ENCODE results near the gene SDK1. TPM values are rescaled to one million over a fixed set of nuclear protein-coding genes. Genes with fewer than 3 reads are reported as not detected.

SDK1 gene
- total RNA-seq, 2 experiments from 2014 or later: 0.19 to 0.36 TPM

DNA sequence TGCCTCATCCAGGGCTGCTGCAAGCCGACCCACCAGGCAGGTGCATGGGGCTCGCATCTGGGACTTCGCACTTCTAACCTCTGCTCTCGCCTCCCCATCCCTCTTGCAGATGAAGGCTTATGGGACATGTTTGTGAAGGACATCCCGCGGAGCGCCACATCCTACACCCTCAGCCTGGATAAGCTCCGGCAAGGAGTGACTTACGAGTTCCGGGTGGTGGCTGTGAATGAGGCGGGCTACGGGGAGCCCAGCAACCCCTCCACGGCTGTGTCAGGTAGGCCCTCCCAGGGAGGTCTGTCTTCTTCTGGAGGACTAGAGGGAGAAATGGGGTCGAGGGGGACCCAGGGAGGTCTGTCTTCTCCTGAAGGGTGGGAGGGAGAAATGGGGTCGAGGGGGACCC, 932.1 kb downstream of the SDK1 start:
- Histone ChIP-seq H3K4me2 (ENCODE audit: low read length) (no peak overlapping the region), H2AFZ (ENCODE audit: low read length) (no peak overlapping the region), H3K79me2 (ENCODE audit: insufficient read depth, low read depth, low read length) (no peaks in the 10 kb centered on the region), H3K4me3 (ENCODE audit: low read depth, low read length, poor library complexity, severe bottlenecking) (no peak overlapping the region), H3K9me3 (ENCODE audit: low read length) (no peaks in the 10 kb centered on the region), H3K9me2 (ENCODE audit: insufficient read depth, low read length) (no peaks in the 10 kb centered on the region), H3K4me1 (ENCODE audit: insufficient read depth, low read length, poor library complexity, severe bottlenecking) (no peaks in the 10 kb centered on the region), H4K20me1 (ENCODE audit: insufficient read depth, low read length) (no peaks in the 10 kb centered on the region), H3K27ac (ENCODE audit: low read depth, low read length, poor library complexity, severe bottlenecking) (no peak overlapping the region), H3K36me3 (ENCODE audit: insufficient read depth, low read length) (no peaks in the 10 kb centered on the region)
- ChIA-PET CTCF (ENCODE audit: unreplicated experiment) (no interaction called here), POLR2A (no interaction called here)
- intact Hi-C loops (cut with micrococcal nuclease; ENCODE audit: unreplicated experiment): no loop called here
- BruUV-seq (replicated peaks): no TSS peak
- TF ChIP-seq, protein P1, sequence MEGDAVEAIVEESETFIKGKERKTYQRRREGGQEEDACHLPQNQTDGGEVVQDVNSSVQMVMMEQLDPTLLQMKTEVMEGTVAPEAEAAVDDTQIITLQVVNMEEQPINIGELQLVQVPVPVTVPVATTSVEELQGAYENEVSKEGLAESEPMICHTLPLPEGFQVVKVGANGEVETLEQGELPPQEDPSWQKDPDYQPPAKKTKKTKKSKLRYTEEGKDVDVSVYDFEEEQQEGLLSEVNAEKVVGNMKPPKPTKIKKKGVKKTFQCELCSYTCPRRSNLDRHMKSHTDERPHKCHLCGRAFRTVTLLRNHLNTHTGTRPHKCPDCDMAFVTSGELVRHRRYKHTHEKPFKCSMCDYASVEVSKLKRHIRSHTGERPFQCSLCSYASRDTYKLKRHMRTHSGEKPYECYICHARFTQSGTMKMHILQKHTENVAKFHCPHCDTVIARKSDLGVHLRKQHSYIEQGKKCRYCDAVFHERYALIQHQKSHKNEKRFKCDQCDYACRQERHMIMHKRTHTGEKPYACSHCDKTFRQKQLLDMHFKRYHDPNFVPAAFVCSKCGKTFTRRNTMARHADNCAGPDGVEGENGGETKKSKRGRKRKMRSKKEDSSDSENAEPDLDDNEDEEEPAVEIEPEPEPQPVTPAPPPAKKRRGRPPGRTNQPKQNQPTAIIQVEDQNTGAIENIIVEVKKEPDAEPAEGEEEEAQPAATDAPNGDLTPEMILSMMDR (conservative IDR thresholded peaks at IDR 0.05; ENCODE audit: low read length): no peak
- TF ChIP-seq EZH2phosphoT487 (IDR thresholded peaks at IDR 0.05; ENCODE audit: borderline replicate concordance, low read depth, low read length): no peak
- no peak for DNase-seq (ENCODE audit: low spot score)

DNA sequence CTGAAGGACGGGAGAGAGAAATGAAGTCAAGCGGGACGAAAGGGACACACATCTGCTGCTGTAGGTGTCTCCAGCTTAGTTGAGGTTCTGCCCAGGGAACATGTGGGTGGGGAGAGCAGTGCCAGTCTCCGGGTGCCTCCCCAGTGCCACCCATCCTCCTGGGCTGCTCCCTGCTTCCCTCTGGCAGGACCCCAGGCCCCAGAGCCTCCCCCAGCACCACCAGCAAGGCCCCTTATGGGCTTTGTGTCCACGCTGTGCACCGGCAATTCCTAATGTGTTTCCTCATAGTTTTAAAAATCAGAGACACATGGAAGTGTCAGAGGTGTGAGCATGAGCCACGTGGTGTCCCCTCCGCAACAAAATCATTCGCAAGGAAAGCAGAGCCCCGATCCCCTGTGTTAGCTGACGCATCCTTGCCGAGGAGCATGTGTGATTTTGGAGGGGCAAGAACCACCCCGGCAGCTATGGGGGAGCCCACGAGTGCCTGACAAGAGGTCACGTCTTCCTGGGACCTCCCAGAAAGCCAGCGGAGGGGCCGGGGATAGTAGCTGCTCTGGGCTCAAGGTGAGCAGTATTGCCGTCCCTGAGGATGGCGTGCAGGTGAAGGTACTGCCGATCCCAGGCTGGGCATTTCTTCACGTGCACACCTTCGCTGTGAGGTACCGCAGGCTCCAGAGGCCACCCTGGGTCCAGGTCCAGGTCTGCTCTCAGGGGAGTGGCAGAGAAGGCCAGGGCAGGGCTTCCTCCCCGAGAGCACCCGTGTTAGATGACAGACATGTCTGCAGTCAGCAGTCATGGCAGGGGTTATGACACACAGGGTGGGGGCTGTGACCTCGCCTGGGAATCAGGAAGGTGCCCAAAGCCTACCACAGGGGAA, 932.8 kb downstream of the SDK1 start:
- Histone ChIP-seq H2AFZ (ENCODE audit: low read length) (no peak overlapping the region), H4K20me1 (ENCODE audit: insufficient read depth, low read length) (no peaks in the 10 kb centered on the region), H3K36me3 (ENCODE audit: insufficient read depth, low read length) (no peaks in the 10 kb centered on the region), H3K4me1 (ENCODE audit: insufficient read depth, low read length, poor library complexity, severe bottlenecking) (no peaks in the 10 kb centered on the region), H3K9me3 (ENCODE audit: low read length) (no peaks in the 10 kb centered on the region), H3K4me3 (ENCODE audit: low read depth, low read length, poor library complexity, severe bottlenecking) (no peak overlapping the region), H3K9me2 (ENCODE audit: insufficient read depth, low read length) (no peaks in the 10 kb centered on the region), H3K79me2 (ENCODE audit: insufficient read depth, low read depth, low read length) (no peaks in the 10 kb centered on the region), H3K27ac (ENCODE audit: low read depth, low read length, poor library complexity, severe bottlenecking) (no peak overlapping the region), H3K4me2 (ENCODE audit: low read length) (no peak overlapping the region)
- ChIA-PET POLR2A (no interaction called here), CTCF (ENCODE audit: unreplicated experiment) (no interaction called here)
- intact Hi-C loops (cut with micrococcal nuclease; ENCODE audit: unreplicated experiment): no loop called here
- TF ChIP-seq EZH2phosphoT487 (IDR thresholded peaks at IDR 0.05; ENCODE audit: borderline replicate concordance, low read depth, low read length): no peak
- TF ChIP-seq, protein P1 (conservative IDR thresholded peaks at IDR 0.05; ENCODE audit: low read length): no peak
- no peak for DNase-seq (ENCODE audit: low spot score)
- BruUV-seq (replicated peaks): no TSS peak

DNA sequence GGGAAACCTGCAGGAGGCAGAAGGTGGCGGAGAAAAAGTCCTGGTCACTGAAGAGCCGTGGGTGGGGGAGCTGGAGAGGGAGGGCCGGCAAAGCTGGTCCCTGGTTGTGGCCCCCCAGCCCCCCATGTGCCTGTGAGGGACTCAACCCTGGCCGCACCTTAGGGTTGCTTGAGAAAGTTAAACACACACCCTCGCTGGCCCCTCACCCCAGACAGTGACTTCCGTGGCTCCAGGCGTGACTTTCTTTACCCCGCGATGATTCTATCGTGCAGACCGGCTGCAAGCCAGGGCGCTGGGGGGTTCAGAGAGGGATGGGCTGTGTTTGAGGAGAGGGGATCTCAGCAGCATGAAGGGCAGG, 933.4 kb downstream of the SDK1 start:
- Histone ChIP-seq H3K9me2 (ENCODE audit: insufficient read depth, low read length) (no peaks in the 10 kb centered on the region), H3K4me3 (ENCODE audit: low read depth, low read length, poor library complexity, severe bottlenecking) (no peak overlapping the region), H3K4me2 (ENCODE audit: low read length) (no peak overlapping the region), H2AFZ (ENCODE audit: low read length) (no peak overlapping the region), H3K4me1 (ENCODE audit: insufficient read depth, low read length, poor library complexity, severe bottlenecking) (no peaks in the 10 kb centered on the region), H3K36me3 (ENCODE audit: insufficient read depth, low read length) (no peaks in the 10 kb centered on the region), H4K20me1 (ENCODE audit: insufficient read depth, low read length) (no peaks in the 10 kb centered on the region), H3K9me3 (ENCODE audit: low read length) (no peaks in the 10 kb centered on the region), H3K27ac (ENCODE audit: low read depth, low read length, poor library complexity, severe bottlenecking) (no peak overlapping the region), H3K79me2 (ENCODE audit: insufficient read depth, low read depth, low read length) (no peaks in the 10 kb centered on the region)
- no peak for DNase-seq (ENCODE audit: low spot score)
- no TSS peak for BruUV-seq (replicated peaks)
- ChIA-PET POLR2A (no interaction called here), CTCF (ENCODE audit: unreplicated experiment) (no interaction called here)
- intact Hi-C loops (cut with micrococcal nuclease; ENCODE audit: unreplicated experiment): no loop called here
- TF ChIP-seq, protein P1 (conservative IDR thresholded peaks at IDR 0.05; ENCODE audit: low read length): no peak
- TF ChIP-seq EZH2phosphoT487 (IDR thresholded peaks at IDR 0.05; ENCODE audit: borderline replicate concordance, low read depth, low read length): no peak

Data from OCI-LY7 (cell line).